Thoracic aorta (tissue), 2 donors: ENCODE data around the gene PCBP4. TPM values are rescaled to one million over a fixed set of nuclear protein-coding genes. Genes with fewer than 3 reads are reported as not detected.

Experiments used
- ATAC-seq: fragments of 150-250 bp; one replicate; pipeline ENCODE4 v1.8.0; 2017; ENCODE audit warnings: low read depth; ENCODE audit not compliant: insufficient number of reproducible peaks, low FRiP score
- DNase-seq: peaks from one replicate; pipeline ENCODE4 v3.0.0-alpha.2; 2020; ENCODE audit warnings: low spot score
- H3K27ac ChIP-seq, 2 donors: fragments of 200-600 bp; sonication (generic); 1 replicate in 1 of 2; 2 replicates in 1 of 2; pipeline ENCODE4 v1.5.1; 2016; ENCODE audit warnings: mild to moderate bottlenecking in 2 of 2, moderate library complexity in 2 of 2
- H3K27me3 ChIP-seq: fragments of 200-600 bp; sonication (generic); replicated peaks from 2 replicates; pipeline ENCODE4 v1.6.0; 2016; ENCODE audit warnings: mild to moderate bottlenecking; ENCODE audit not compliant: insufficient read depth
- H3K36me3 ChIP-seq: fragments of 200-600 bp; sonication (generic); one replicate; pipeline ENCODE4 v1.5.1; 2016
- H3K4me1 ChIP-seq, 2 donors: fragments of 200-600 bp; sonication (generic); 1 replicate in 1 of 2; 2 replicates in 1 of 2; pipeline versions ENCODE4 v1.5.1 to v1.6.0; 2016; ENCODE audit warnings: low read depth in 2 of 2, mild to moderate bottlenecking in 1 of 2; ENCODE audit not compliant: control insufficient read depth in 1 of 2
- H3K4me3 ChIP-seq: fragments of 200-600 bp; sonication (generic); 2 replicates; pipeline ENCODE4 v1.5.1; 2016; ENCODE audit warnings: mild to moderate bottlenecking
- H3K9me3 ChIP-seq: fragments of 200-600 bp; sonication (generic); 2 replicates; pipeline ENCODE4 v1.5.1; 2016
- total RNA-seq, 2 donors: library from RNA; depleted of rRNA; stranded (reverse); fragments of >200 nt; gene quantifications; one replicate each; pipeline versions ENCODE4 v1.1.0 to v1.2.3, GENCODE V29; 2016
- TF ChIP-seq, protein P1 (sequence below): fragments of 200-600 bp; sonication (generic); IDR thresholded peaks from one replicate; pipeline ENCODE4 v1.5.1; 2019; ENCODE audit warnings: antibody characterized with exemption

PCBP4 gene
- total RNA-seq, 2 donors from 2014 or later = 127 to 144 TPM

DNA sequence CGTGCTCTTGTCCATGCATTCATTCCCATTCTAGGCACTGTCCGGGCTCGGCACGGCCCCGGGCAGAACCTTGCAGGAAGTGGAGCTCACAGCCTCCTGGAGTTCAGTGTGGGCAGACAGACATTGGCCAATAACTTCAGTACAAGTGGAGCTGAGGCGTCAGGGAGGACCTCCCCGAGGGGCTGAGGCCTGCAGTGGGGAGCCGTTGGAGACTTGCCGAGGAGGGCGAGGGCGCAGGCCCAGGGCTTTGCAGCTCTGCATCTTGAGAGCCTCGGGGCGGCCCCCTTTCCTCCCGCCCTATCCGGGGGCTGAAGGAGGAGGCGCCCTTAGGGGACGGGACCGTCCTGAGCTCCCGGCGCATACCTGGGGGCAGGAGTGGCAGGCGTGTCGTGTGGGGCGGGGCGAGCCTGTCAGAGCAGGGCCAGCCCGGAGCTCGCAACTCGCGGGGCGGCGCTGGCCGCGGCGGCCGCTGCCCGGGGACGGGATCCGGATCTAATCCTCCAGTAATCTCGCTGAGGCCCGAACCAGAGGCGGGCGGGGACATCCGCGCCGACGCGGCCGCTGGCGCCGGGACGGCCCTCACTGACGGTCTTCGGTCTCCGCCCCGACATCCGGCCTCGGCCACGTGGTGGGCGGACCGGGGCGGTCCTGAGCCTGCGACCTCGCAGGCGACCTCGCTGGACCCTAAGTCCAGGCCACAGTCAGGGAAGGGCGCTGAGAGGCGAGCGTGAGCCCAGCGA lies 15.8 kb upstream of the PCBP4 start, which contains the start of gene ACY1:
Gene ACY1, plus strand, starts transcription at position 698 of the 740 bp plus-strand sequence. CDS start 530 bp downstream, outside the sequence.
- ATAC-seq (peak; percentile 86), DNase-seq (no peak)
- peaks cover 3% of the 10 kb centered on the region for H3K36me3 ChIP-seq
- H3K4me1 ChIP-seq = peaks cover 15 to 22% of the 10 kb centered on the region in 2 donors
- H3K4me3 ChIP-seq = peak within 1 kb of the TSS; percentile 89
- H3K27ac ChIP-seq = peak within 1 kb of the TSS; percentile 94 to 97
- TF ChIP-seq, protein P1, sequence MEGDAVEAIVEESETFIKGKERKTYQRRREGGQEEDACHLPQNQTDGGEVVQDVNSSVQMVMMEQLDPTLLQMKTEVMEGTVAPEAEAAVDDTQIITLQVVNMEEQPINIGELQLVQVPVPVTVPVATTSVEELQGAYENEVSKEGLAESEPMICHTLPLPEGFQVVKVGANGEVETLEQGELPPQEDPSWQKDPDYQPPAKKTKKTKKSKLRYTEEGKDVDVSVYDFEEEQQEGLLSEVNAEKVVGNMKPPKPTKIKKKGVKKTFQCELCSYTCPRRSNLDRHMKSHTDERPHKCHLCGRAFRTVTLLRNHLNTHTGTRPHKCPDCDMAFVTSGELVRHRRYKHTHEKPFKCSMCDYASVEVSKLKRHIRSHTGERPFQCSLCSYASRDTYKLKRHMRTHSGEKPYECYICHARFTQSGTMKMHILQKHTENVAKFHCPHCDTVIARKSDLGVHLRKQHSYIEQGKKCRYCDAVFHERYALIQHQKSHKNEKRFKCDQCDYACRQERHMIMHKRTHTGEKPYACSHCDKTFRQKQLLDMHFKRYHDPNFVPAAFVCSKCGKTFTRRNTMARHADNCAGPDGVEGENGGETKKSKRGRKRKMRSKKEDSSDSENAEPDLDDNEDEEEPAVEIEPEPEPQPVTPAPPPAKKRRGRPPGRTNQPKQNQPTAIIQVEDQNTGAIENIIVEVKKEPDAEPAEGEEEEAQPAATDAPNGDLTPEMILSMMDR = no peak
- H3K27me3 ChIP-seq = no peaks in the 10 kb centered on the region
- no peaks in the 10 kb centered on the region for H3K9me3 ChIP-seq

DNA sequence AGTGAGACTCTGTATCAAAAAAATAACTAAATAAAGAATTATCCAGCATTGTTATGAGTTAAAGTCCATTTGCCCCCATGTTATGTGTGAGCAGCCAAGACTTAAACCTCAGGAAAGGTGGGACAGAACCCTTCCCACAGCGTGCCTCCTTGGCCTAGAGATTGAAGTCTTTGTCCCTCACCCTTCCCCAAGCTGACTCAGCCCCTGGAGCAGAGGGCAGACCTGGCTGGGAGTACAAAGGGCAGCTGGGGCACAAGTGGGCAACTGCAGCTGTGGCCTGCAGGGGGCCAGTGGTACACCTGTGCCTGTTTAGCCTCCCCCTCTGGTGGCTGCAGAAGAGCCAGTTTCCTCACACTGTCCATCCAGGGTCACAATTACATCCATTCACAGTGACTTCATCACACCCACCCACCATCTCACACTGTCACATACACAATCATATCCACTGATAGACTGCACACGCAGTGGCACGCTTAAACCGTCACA lies 15.1 kb upstream of the PCBP4 start:
- Histone ChIP-seq H3K36me3 (peaks cover 2% of the 10 kb centered on the region), H3K9me3 (no peaks in the 10 kb centered on the region), H3K27me3 (no peaks in the 10 kb centered on the region), H3K4me3 (peak overlapping the region; percentile 89), H3K4me1 (peaks cover 15 to 22% of the 10 kb centered on the region in 2 donors), H3K27ac (peak overlapping the region; percentile 94 to 97)
- DNase-seq = no peak
- no peak for ATAC-seq
- TF ChIP-seq, protein P1 = peak; percentile 34

DNA sequence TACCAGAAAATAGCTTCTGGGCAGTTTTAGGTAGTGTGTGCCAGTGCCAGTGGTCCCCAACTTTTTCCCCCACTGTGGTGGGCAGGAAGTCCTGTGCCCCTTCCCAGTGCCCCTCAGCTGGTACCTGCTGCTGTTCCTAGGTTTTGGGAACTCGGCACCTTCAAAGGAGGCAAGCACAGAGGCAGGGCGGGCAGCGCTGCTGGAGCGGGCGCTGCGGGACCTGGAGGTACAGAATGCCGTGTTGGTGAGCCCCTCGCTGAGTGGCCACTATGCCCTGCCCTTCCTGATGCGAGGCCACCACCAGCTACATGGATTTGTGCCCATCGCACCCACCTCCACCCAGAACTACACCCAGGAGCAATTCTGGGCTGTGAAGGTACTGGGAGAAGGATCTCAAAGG lies 13.0 kb upstream of the PCBP4 start:
- DNase-seq (no peak), ATAC-seq (no peak)
- Histone ChIP-seq H3K4me3 (no peak overlapping the region), H3K36me3 (no peaks in the 10 kb centered on the region), H3K27me3 (no peaks in the 10 kb centered on the region), H3K4me1 (peaks cover 15 to 29% of the 10 kb centered on the region in 2 donors), H3K27ac (no peak overlapping the region), H3K9me3 (no peaks in the 10 kb centered on the region)
- TF ChIP-seq, protein P1 = no peak

DNA sequence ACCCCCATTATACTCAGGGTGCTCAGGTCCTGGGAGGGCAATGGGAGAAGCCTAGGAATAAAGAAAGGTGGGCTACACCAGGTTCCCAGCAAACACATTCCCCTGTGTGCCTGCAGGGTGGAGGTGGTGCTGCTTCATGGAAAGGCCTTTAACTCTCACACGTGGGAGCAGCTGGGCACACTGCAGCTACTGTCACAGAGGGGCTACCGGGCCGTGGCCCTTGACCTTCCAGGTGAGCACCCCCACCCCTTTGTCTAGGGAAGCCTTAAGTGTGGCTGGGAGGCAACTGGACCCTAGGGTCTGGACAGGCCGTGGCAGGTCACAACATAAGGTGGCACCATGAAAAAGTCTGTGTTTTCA lies 10.9 kb upstream of the PCBP4 start:
- Histone ChIP-seq H3K27me3 (no peaks in the 10 kb centered on the region), H3K4me1 (peaks cover 14 to 32% of the 10 kb centered on the region in 2 donors), H3K36me3 (no peaks in the 10 kb centered on the region), H3K9me3 (no peaks in the 10 kb centered on the region), H3K27ac (no peak overlapping the region), H3K4me3 (no peak overlapping the region)
- DNase-seq (no peak), ATAC-seq (no peak)
- TF ChIP-seq, protein P1 = no peak

DNA sequence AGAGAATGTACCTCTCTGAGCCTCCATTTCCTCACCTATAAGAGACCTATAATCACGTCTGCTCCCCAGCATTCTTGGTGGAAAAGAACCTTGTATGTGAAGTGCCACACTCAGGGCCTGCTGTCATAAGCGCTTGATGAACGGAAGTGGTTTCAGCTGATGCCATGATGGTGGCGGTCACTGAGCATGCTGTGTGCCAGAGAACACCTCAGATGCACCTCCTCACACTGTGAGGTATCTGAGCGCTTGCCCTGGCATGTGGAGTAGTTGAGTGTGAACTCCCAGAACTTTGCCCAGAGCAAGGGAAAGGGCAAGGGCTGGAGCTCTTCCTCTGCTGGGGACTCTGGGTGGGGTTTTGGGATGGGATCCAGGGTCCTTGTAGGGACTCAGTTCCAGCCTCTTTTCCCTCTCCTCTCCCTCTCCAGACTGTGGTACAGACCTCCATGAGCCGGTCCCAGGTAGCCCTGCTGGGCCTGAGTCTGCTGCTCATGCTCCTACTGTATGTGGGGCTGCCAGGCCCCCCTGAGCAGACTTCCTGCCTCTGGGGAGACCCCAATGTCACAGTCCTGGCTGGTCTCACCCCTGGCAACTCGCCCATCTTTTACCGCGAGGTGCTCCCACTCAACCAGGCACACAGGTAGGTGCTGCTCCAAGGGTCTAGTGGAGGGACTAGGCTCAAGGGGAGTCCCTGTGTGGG lies 10.3 kb upstream of the PCBP4 start:
- Histone ChIP-seq H3K4me1 (peaks cover 13 to 33% of the 10 kb centered on the region in 2 donors), H3K27ac (no peak overlapping the region)

More for the DNA sequence above, 10.3 kb upstream of the PCBP4 start:
- TF ChIP-seq, protein P1 = no peak
- ATAC-seq = no peak
- Histone ChIP-seq H3K9me3 (no peaks in the 10 kb centered on the region), H3K27me3 (no peaks in the 10 kb centered on the region), H3K36me3 (no peaks in the 10 kb centered on the region), H3K4me3 (no peak overlapping the region)
- DNase-seq = no peak
